ENCODE data around the gene LMX1A. TPM values are rescaled to one million over a fixed set of nuclear protein-coding genes. Genes with fewer than 3 reads are reported as not detected.

LMX1A gene
- total and polyA plus RNA-seq, 9 of the 15 experiments (the other 6 are each of a cell fraction or from before 2014, with no cell fraction given): not detected

DNA sequence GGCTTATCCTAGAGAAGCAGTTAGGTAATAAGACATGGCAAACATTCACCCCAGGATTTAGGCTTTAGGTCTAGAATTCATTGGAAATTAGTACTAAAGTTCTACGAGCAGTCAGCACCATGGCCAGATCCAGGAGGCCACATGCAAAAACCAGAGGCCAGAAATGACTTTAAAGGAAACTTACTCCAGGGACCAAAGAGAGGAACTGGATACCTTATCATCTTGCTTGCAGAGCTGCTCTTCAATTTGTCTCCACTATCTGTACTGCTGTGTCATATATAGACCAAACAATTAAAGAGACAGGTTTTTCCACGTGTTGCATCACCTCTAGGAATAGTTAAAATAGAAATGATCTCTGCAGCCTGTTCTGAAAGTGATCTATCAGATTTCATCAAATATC, 127.8 kb downstream of the LMX1A start (continued):
- TF ChIP-seq, protein P1, sequence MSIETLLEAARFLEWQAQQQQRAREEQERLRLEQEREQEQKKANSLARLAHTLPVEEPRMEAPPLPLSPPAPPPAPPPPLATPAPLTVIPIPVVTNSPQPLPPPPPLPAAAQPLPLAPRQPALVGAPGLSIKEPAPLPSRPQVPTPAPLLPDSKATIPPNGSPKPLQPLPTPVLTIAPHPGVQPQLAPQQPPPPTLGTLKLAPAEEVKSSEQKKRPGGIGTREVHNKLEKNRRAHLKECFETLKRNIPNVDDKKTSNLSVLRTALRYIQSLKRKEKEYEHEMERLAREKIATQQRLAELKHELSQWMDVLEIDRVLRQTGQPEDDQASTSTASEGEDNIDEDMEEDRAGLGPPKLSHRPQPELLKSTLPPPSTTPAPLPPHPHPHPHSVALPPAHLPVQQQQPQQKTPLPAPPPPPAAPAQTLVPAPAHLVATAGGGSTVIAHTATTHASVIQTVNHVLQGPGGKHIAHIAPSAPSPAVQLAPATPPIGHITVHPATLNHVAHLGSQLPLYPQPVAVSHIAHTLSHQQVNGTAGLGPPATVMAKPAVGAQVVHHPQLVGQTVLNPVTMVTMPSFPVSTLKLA (conservative IDR thresholded peaks at IDR 0.05): peak in 1 of 2 experiments; percentile 66; a peak in 2 of 4 replicates
- TF ChIP-seq TGIF2 (CRISPR knock-in tag; IDR thresholded peaks at IDR 0.05) (no peak), HNRNPK (IDR thresholded peaks at IDR 0.05; ENCODE audit: low read depth, low read length, poor library complexity, severe bottlenecking) (no peak), MEIS2 (IDR thresholded peaks at IDR 0.05; ENCODE audit: partially characterized antibody) (peak; percentile 74), KDM4B (IDR thresholded peaks at IDR 0.05; ENCODE audit: borderline replicate concordance in 2 of 2, low read depth in 1 of 2) (no peak), ZNF133 (CRISPR knock-in tag; IDR thresholded peaks at IDR 0.05) (no peak), PML (IDR thresholded peaks at IDR 0.05; ENCODE audit: low read length) (peak; percentile 41; the same call in 1 of the 2 replicates), JUND (IDR thresholded peaks at IDR 0.05; ENCODE audit: borderline replicate concordance, low read depth, low read length) (no peak), JUND (tag; IDR thresholded peaks at IDR 0.05; ENCODE audit: borderline replicate concordance, low read depth, low read length) (peak; percentile 36; the same call in 1 of the 3 replicates), FOXO4 (CRISPR knock-in tag; IDR thresholded peaks at IDR 0.05) (no peak), SRF (CRISPR knock-in tag; IDR thresholded peaks at IDR 0.05) (no peak), ZNF277 (CRISPR knock-in tag; IDR thresholded peaks at IDR 0.05; ENCODE audit: borderline replicate concordance) (no peak), SOX6 (IDR thresholded peaks at IDR 0.05) (peak; percentile 87), MYC (IDR thresholded peaks at IDR 0.05; ENCODE audit: low read depth, low read length) (peak; percentile 50; the same call in 1 of the 2 replicates), MYC (CRISPR knock-in tag; IDR thresholded peaks at IDR 0.05; ENCODE audit: borderline replicate concordance, low read depth) (no peak), HDAC2 (IDR thresholded peaks at IDR 0.05) (0 out of 2 replicates have a peak, but pooled peaks have one; percentile 24), MAFG (tag; conservative IDR thresholded peaks at IDR 0.05) (peak; percentile 46)
- TF ChIP-seq, protein P2, sequence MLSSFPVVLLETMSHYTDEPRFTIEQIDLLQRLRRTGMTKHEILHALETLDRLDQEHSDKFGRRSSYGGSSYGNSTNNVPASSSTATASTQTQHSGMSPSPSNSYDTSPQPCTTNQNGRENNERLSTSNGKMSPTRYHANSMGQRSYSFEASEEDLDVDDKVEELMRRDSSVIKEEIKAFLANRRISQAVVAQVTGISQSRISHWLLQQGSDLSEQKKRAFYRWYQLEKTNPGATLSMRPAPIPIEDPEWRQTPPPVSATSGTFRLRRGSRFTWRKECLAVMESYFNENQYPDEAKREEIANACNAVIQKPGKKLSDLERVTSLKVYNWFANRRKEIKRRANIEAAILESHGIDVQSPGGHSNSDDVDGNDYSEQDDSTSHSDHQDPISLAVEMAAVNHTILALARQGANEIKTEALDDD (IDR thresholded peaks at IDR 0.05): no peak
- TF ChIP-seq, protein P3, sequence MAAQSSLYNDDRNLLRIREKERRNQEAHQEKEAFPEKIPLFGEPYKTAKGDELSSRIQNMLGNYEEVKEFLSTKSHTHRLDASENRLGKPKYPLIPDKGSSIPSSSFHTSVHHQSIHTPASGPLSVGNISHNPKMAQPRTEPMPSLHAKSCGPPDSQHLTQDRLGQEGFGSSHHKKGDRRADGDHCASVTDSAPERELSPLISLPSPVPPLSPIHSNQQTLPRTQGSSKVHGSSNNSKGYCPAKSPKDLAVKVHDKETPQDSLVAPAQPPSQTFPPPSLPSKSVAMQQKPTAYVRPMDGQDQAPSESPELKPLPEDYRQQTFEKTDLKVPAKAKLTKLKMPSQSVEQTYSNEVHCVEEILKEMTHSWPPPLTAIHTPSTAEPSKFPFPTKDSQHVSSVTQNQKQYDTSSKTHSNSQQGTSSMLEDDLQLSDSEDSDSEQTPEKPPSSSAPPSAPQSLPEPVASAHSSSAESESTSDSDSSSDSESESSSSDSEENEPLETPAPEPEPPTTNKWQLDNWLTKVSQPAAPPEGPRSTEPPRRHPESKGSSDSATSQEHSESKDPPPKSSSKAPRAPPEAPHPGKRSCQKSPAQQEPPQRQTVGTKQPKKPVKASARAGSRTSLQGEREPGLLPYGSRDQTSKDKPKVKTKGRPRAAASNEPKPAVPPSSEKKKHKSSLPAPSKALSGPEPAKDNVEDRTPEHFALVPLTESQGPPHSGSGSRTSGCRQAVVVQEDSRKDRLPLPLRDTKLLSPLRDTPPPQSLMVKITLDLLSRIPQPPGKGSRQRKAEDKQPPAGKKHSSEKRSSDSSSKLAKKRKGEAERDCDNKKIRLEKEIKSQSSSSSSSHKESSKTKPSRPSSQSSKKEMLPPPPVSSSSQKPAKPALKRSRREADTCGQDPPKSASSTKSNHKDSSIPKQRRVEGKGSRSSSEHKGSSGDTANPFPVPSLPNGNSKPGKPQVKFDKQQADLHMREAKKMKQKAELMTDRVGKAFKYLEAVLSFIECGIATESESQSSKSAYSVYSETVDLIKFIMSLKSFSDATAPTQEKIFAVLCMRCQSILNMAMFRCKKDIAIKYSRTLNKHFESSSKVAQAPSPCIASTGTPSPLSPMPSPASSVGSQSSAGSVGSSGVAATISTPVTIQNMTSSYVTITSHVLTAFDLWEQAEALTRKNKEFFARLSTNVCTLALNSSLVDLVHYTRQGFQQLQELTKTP (IDR thresholded peaks at IDR 0.05; ENCODE audit: low read depth in 1 of 2, partially characterized antibody in 2 of 2): peak in 1 of 2 experiments; percentile 71
